ENCODE data around the gene SFRP2. TPM values are rescaled to one million over a fixed set of nuclear protein-coding genes. Genes with fewer than 3 reads are reported as not detected.

Gene SFRP2
- total RNA-seq, 3 donors from 2014 or later = 6.9 to 60.4 (median 54.1) TPM

- intact Hi-C loops (cut with DNase I; ENCODE audit: low total_unique reads) = no loop called here
- H3K4me3 ChIP-seq = no peak overlapping the region
- H3K9me3 ChIP-seq = no peaks in the 10 kb centered on the region
- no peaks in the 10 kb centered on the region for H3K36me3 ChIP-seq
- no peaks in the 10 kb centered on the region for H3K27me3 ChIP-seq
- H3K27ac ChIP-seq = no peak overlapping the region
- no peak for DNase-seq (ENCODE audit: low spot score in 2 of 2)
- TF ChIP-seq CTCF (IDR thresholded peaks at IDR 0.05) = no peak
- TF ChIP-seq POLR2AphosphoS5 (IDR thresholded peaks at IDR 0.05) = no peak
- TF ChIP-seq POLR2A (IDR thresholded peaks at IDR 0.05) = no peak
- no peaks in the 10 kb centered on the region for H3K4me1 ChIP-seq
Observed at GRCh38 chr4:153831245-153831644, 42.4 kb upstream of the SFRP2 start.

- no peaks in the 10 kb centered on the region for H3K9me3 ChIP-seq
- no peaks in the 10 kb centered on the region for H3K4me1 ChIP-seq
- intact Hi-C loops (cut with DNase I; ENCODE audit: low total_unique reads) = no loop called here
- no peak overlapping the region for H3K27ac ChIP-seq
- H3K27me3 ChIP-seq = no peaks in the 10 kb centered on the region
- no peak for DNase-seq (ENCODE audit: low spot score in 2 of 2)
- TF ChIP-seq POLR2A (IDR thresholded peaks at IDR 0.05) (no peak), POLR2AphosphoS5 (IDR thresholded peaks at IDR 0.05) (no peak), CTCF (IDR thresholded peaks at IDR 0.05) (no peak)
- no peak overlapping the region for H3K4me3 ChIP-seq
- H3K36me3 ChIP-seq = no peaks in the 10 kb centered on the region
Observed at GRCh38 chr4:153825691-153826090, 36.8 kb upstream of the SFRP2 start.

GRCh38 chr4:153825126-153825525, 36.2 kb upstream of the SFRP2 start:
- no peak overlapping the region for H3K27ac ChIP-seq
- H3K27me3 ChIP-seq = no peaks in the 10 kb centered on the region
- no peak for DNase-seq (ENCODE audit: low spot score in 2 of 2)
- H3K4me1 ChIP-seq = no peaks in the 10 kb centered on the region
- no peaks in the 10 kb centered on the region for H3K36me3 ChIP-seq
- TF ChIP-seq POLR2AphosphoS5 (IDR thresholded peaks at IDR 0.05) (no peak), POLR2A (IDR thresholded peaks at IDR 0.05) (no peak), CTCF (IDR thresholded peaks at IDR 0.05) (no peak)
- H3K4me3 ChIP-seq = no peak overlapping the region
- intact Hi-C loops (cut with DNase I; ENCODE audit: low total_unique reads) = no loop called here
- H3K9me3 ChIP-seq = no peaks in the 10 kb centered on the region

GRCh38 chr4:153824501-153824900, 35.6 kb upstream of the SFRP2 start:
- TF ChIP-seq POLR2AphosphoS5 (IDR thresholded peaks at IDR 0.05) = no peak
- TF ChIP-seq POLR2A (IDR thresholded peaks at IDR 0.05) = no peak
- TF ChIP-seq CTCF (IDR thresholded peaks at IDR 0.05) = no peak
- H3K4me3 ChIP-seq = no peak overlapping the region
- intact Hi-C loops (cut with DNase I; ENCODE audit: low total_unique reads) = no loop called here
- H3K27me3 ChIP-seq = no peaks in the 10 kb centered on the region
- no peaks in the 10 kb centered on the region for H3K4me1 ChIP-seq
- no peak for DNase-seq (ENCODE audit: low spot score in 2 of 2)
- H3K9me3 ChIP-seq = no peaks in the 10 kb centered on the region
- no peak overlapping the region for H3K27ac ChIP-seq
- no peaks in the 10 kb centered on the region for H3K36me3 ChIP-seq

GRCh38 chr4:153823483-153823882, 34.6 kb upstream of the SFRP2 start:
- Histone ChIP-seq H3K9me3 (no peaks in the 10 kb centered on the region), H3K27me3 (no peaks in the 10 kb centered on the region), H3K27ac (no peak overlapping the region), H3K4me1 (no peaks in the 10 kb centered on the region), H3K4me3 (no peak overlapping the region), H3K36me3 (no peaks in the 10 kb centered on the region)
- TF ChIP-seq POLR2A (IDR thresholded peaks at IDR 0.05) = no peak
- no peak for TF ChIP-seq POLR2AphosphoS5 (IDR thresholded peaks at IDR 0.05)
- TF ChIP-seq CTCF (IDR thresholded peaks at IDR 0.05) = no peak
- intact Hi-C loops (cut with DNase I; ENCODE audit: low total_unique reads) = no loop called here
- DNase-seq (ENCODE audit: low spot score in 2 of 2) = no peak

Measured in breast epithelium (tissue), 4 donors.